ENCODE measurements around the gene FARS2. TPM values are rescaled to one million over a fixed set of nuclear protein-coding genes. Genes with fewer than 3 reads are reported as not detected.

Gene FARS2
- polyA plus RNA-seq, 1 donor (not counting 4 experiments of a cell fraction or from before 2014, with no cell fraction given), result 21.3 TPM

DNA sequence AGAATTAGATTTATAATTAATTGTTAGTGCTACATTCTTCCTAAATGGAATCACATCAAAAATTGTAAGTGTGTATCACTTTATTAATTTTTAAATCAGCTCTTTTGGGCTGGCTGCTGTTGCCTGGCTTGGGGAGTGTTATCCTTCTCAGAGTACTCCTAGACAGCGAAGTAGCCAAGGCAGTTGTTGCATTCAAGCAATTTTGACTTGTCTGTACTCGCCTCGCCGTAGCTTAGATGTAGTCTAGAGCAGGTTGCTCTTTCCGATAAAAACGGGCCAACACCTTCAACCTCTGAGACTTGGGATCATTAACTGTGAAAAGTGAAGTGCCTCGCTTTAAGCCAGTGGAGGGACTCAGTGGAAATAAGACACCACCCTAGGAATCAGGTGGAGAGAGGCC lies 151.3 kb downstream of the FARS2 start:
- Histone ChIP-seq H4K20me1 (ENCODE audit: control insufficient read depth, extremely low read depth, insufficient read depth, low read length) (no peaks in the 10 kb centered on the region), H3K4me2 (ENCODE audit: control insufficient read depth, extremely low read depth, insufficient read depth, low read depth, low read length) (peak overlapping the region; percentile 24), H3K4me3 (ENCODE audit: control insufficient read depth in 2 of 3, extremely low read depth in 1 of 3, insufficient read depth in 2 of 3, low read depth in 1 of 3, low read length in 3 of 3) (no peak overlapping the region), H2AFZ (ENCODE audit: control insufficient read depth, low read length) (no peak overlapping the region), H3K4me1 (ENCODE audit: control insufficient read depth, extremely low read depth, insufficient read depth, low read length) (peaks cover 11% of the 10 kb centered on the region), H3K36me3 (ENCODE audit: control insufficient read depth in 2 of 2, extremely low read depth in 1 of 2, insufficient read depth in 2 of 2, low read length in 2 of 2) (no peaks in the 10 kb centered on the region), H3K27ac (ENCODE audit: control insufficient read depth, insufficient read depth, low read length) (no peak overlapping the region), H3K9me1 (ENCODE audit: control insufficient read depth, extremely low read depth, insufficient read depth, low read length) (peaks cover 2% of the 10 kb centered on the region), H3K9ac (ENCODE audit: control insufficient read depth, extremely low read depth, insufficient read depth, low read length) (no peak overlapping the region), H3K9me3 (ENCODE audit: control insufficient read depth, low read depth, low read length) (no peaks in the 10 kb centered on the region), H3K27me3 (ENCODE audit: control insufficient read depth, extremely low read depth, insufficient read depth, low read length) (no peaks in the 10 kb centered on the region), H3K79me2 (ENCODE audit: control insufficient read depth, insufficient read depth, low read length) (no peaks in the 10 kb centered on the region)
- TF ChIP-seq, protein P1, sequence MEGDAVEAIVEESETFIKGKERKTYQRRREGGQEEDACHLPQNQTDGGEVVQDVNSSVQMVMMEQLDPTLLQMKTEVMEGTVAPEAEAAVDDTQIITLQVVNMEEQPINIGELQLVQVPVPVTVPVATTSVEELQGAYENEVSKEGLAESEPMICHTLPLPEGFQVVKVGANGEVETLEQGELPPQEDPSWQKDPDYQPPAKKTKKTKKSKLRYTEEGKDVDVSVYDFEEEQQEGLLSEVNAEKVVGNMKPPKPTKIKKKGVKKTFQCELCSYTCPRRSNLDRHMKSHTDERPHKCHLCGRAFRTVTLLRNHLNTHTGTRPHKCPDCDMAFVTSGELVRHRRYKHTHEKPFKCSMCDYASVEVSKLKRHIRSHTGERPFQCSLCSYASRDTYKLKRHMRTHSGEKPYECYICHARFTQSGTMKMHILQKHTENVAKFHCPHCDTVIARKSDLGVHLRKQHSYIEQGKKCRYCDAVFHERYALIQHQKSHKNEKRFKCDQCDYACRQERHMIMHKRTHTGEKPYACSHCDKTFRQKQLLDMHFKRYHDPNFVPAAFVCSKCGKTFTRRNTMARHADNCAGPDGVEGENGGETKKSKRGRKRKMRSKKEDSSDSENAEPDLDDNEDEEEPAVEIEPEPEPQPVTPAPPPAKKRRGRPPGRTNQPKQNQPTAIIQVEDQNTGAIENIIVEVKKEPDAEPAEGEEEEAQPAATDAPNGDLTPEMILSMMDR (optimal IDR thresholded peaks at IDR 0.05 in 1 of 3, IDR thresholded peaks at IDR 0.05 in 1 of 3, conservative IDR thresholded peaks at IDR 0.05 in 1 of 3; ENCODE audit: extremely low read depth in 1 of 3, insufficient read depth in 2 of 3, low read length in 3 of 3), result no peak
- no peak for TF ChIP-seq EZH2 (IDR thresholded peaks at IDR 0.05; ENCODE audit: low read length)
- dilution Hi-C loops (cut with MboI; ENCODE audit: extremely low pct_ligation_motif_present, low sequenced_read_pairs), result no loop called here
- FAIRE-seq (peak; percentile 79), DNase-seq (ENCODE audit: low read depth, low spot score) (no peak)

DNA sequence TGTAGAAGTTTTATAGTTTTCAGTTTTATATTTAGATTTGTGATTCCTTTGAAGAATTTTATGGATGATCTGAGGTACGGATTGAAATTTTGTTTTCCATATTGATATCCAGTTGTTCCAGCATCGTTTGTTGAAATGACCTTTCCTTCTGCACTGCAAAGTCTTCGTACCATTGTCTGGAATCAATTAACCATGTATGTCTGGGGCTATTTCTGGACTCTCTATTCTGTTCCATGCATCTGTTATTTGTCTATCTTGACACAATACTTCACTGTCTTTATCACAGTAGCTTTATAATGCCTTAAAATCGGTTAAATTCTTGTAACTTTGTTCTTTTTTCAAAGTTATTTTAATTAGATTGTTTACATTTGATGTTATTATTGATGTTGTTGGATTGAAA lies 154.9 kb downstream of the FARS2 start:
- no peak for DNase-seq (ENCODE audit: low read depth, low spot score)
- Histone ChIP-seq H3K36me3 (ENCODE audit: control insufficient read depth in 2 of 2, extremely low read depth in 1 of 2, insufficient read depth in 2 of 2, low read length in 2 of 2) (peaks cover 0 to 1% of the 10 kb centered on the region in 2 experiments), H4K20me1 (ENCODE audit: control insufficient read depth, extremely low read depth, insufficient read depth, low read length) (no peaks in the 10 kb centered on the region), H3K4me3 (ENCODE audit: control insufficient read depth in 2 of 3, extremely low read depth in 1 of 3, insufficient read depth in 2 of 3, low read depth in 1 of 3, low read length in 3 of 3) (no peak overlapping the region), H2AFZ (ENCODE audit: control insufficient read depth, low read length) (no peak overlapping the region), H3K9me3 (ENCODE audit: control insufficient read depth, low read depth, low read length) (no peaks in the 10 kb centered on the region), H3K79me2 (ENCODE audit: control insufficient read depth, insufficient read depth, low read length) (no peaks in the 10 kb centered on the region), H3K27ac (ENCODE audit: control insufficient read depth, insufficient read depth, low read length) (no peak overlapping the region), H3K4me1 (ENCODE audit: control insufficient read depth, extremely low read depth, insufficient read depth, low read length) (peaks cover 11% of the 10 kb centered on the region), H3K27me3 (ENCODE audit: control insufficient read depth, extremely low read depth, insufficient read depth, low read length) (no peaks in the 10 kb centered on the region), H3K9ac (ENCODE audit: control insufficient read depth, extremely low read depth, insufficient read depth, low read length) (no peak overlapping the region), H3K4me2 (ENCODE audit: control insufficient read depth, extremely low read depth, insufficient read depth, low read depth, low read length) (no peak overlapping the region), H3K9me1 (ENCODE audit: control insufficient read depth, extremely low read depth, insufficient read depth, low read length) (peaks cover 2% of the 10 kb centered on the region)
- dilution Hi-C loops (cut with MboI; ENCODE audit: extremely low pct_ligation_motif_present, low sequenced_read_pairs), result no loop called here
- no peak for FAIRE-seq
- TF ChIP-seq, protein P1 (optimal IDR thresholded peaks at IDR 0.05 in 1 of 3, IDR thresholded peaks at IDR 0.05 in 1 of 3, conservative IDR thresholded peaks at IDR 0.05 in 1 of 3; ENCODE audit: extremely low read depth in 1 of 3, insufficient read depth in 2 of 3, low read length in 3 of 3), result no peak
- no peak for TF ChIP-seq EZH2 (IDR thresholded peaks at IDR 0.05; ENCODE audit: low read length)
